Measurements from ENCODE around the gene ZNF770.

DNA sequence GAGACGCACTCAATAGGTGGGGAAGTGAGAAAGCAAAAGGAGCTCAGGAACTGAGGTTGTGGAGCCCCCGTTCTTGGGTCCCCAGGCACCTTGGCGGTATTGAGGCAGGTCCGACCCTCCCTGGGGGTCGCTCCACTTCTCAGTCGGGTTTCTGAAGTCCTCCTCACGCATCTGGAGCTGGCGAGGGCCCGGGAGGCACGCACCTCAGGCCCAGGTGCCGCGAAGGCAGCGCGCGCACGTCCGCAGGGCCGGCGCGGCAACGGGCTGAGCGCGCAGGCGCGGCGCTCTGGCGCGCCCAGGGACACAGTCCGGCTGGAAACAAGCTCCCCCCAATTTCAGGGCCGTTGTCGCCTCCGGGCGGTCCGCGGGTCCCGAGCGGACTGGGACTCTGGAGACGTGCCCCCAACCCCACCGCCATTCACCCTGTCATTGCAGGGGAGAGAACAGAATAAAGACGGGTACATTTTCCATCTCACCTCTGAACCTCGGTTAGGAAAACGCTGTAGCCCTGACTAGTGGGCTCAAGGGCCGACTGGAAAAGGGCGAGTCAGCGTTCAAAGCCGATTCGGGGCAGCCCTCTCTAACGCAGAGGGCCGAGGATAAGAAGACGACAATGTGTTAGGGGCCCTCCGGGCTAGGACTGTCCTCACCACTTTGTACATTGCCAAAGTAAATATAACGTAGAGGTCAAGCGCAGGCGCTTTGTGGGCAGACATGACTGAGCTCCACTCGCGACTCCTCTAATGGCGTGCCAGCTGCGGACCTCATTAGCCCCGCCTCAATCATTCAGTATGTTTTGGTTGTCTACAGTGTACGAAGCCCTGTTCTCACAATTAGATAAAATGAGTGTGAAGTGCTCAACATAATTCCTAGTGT lies at the start of gene ZNF770:
- TF ChIP-seq, protein P1, sequence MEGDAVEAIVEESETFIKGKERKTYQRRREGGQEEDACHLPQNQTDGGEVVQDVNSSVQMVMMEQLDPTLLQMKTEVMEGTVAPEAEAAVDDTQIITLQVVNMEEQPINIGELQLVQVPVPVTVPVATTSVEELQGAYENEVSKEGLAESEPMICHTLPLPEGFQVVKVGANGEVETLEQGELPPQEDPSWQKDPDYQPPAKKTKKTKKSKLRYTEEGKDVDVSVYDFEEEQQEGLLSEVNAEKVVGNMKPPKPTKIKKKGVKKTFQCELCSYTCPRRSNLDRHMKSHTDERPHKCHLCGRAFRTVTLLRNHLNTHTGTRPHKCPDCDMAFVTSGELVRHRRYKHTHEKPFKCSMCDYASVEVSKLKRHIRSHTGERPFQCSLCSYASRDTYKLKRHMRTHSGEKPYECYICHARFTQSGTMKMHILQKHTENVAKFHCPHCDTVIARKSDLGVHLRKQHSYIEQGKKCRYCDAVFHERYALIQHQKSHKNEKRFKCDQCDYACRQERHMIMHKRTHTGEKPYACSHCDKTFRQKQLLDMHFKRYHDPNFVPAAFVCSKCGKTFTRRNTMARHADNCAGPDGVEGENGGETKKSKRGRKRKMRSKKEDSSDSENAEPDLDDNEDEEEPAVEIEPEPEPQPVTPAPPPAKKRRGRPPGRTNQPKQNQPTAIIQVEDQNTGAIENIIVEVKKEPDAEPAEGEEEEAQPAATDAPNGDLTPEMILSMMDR (optimal IDR thresholded peaks at IDR 0.05 in 1 of 3, IDR thresholded peaks at IDR 0.05 in 1 of 3, conservative IDR thresholded peaks at IDR 0.05 in 1 of 3; ENCODE audit: extremely low read depth in 1 of 3, insufficient read depth in 2 of 3, low read length in 3 of 3), result no peak
- no peak for TF ChIP-seq EZH2 (IDR thresholded peaks at IDR 0.05; ENCODE audit: low read length)

All from keratinocyte (primary cell).